Activated T-cell treated with anti-CD3 and anti-CD28 coated beads, Interleukin-2, amount 50 U/mL, for 72 hours (primary cell): ENCODE results near the gene CLDN5. TPM values are rescaled to one million over a fixed set of nuclear protein-coding genes. Genes with fewer than 3 reads are reported as not detected.
"Not testable (repeated sequence)": the region's sequence is repeated elsewhere in the genome, so short reads cannot be mapped to it uniquely, and the experiment has no call there.

Source experiments
- ATAC-seq, 2 donors: fragments of 150-1000 bp; cut with Tn5 transposase; replicated peaks in 1 of 2; 2 replicates each; pipeline ENCODE4 v1.10.0; 2021; ENCODE audit warnings: moderate library complexity in 2 of 2, mild to moderate bottlenecking in 1 of 2
- DNase-seq, 2 donors: peaks; one replicate each; pipeline ENCODE4 v3.0.0; 2021 to 2022; ENCODE audit warnings: mixed read lengths in 1 of 2
- H3K27ac Mint-ChIP-seq: one replicate; pipeline ENCODE4 v1.8.0; 2022; ENCODE audit warnings: mild to moderate bottlenecking, moderate library complexity, mixed read lengths
- H3K27me3 Mint-ChIP-seq: one replicate; pipeline ENCODE4 v1.8.0; 2022; ENCODE audit warnings: low read depth, mixed read lengths
- H3K36me3 Mint-ChIP-seq, 2 donors: one replicate each; pipeline ENCODE4 v1.8.0; 2022; ENCODE audit warnings: mixed read lengths in 2 of 2, mild to moderate bottlenecking in 1 of 2; ENCODE audit not compliant: insufficient read depth in 2 of 2
- H3K4me1 Mint-ChIP-seq: one replicate; pipeline ENCODE4 v1.8.0; 2022; ENCODE audit warnings: low read depth, mixed read lengths
- H3K4me3 Mint-ChIP-seq, 2 donors: one replicate each; pipeline ENCODE4 v1.8.0; 2022; ENCODE audit warnings: mild to moderate bottlenecking in 2 of 2, mixed read lengths in 2 of 2, moderate library complexity in 2 of 2
- H3K9me3 Mint-ChIP-seq, 2 donors: one replicate each; pipeline ENCODE4 v1.8.0; 2022; ENCODE audit warnings: mixed read lengths in 2 of 2
- total RNA-seq, 2 donors: library from RNA; stranded (reverse); gene quantifications; one replicate each; pipeline ENCODE4 v1.2.3, GENCODE V29; 2022

CLDN5 gene
- total RNA-seq, 2 donors from 2014 or later, result 0.30 to 0.36 TPM

DNA sequence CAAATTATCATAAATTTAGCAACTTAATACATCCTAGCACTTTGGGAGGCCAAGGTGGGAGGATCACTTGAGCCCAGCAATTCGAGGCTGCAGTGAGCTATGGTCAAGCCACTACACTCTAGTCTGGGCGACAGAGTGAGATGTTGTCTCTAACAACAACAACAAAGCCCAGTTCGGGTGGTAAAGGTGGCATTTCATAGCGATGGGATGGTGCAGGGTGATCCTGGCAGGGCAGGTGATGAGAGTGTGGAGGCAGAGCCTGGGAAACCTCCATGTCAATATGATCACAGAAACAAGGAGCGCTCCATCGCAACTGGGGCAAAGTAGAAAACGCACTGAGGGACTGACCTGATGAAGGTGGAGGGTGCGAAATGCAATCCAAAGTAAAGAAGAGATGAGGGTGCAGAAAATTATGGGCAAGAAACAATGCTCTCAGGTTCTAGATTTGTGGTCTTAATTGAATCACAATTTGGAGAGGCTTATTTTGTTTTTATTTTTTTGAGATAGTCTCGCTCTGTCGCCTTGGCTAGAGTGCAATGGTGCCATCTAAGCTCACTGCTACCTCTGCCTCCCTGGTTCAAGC, 32.8 kb upstream of the CLDN5 start:
- DNase-seq (no peak), ATAC-seq (no peak)
- H3K36me3 Mint-ChIP-seq, result no peaks in the 10 kb centered on the region
- H3K9me3 Mint-ChIP-seq, result peaks cover 0 to 2% of the 10 kb centered on the region in 2 donors
- no peaks in the 10 kb centered on the region for H3K4me1 Mint-ChIP-seq
- H3K27me3 Mint-ChIP-seq, result no peaks in the 10 kb centered on the region
- no peak overlapping the region for H3K27ac Mint-ChIP-seq
- H3K4me3 Mint-ChIP-seq, result no peak overlapping the region

DNA sequence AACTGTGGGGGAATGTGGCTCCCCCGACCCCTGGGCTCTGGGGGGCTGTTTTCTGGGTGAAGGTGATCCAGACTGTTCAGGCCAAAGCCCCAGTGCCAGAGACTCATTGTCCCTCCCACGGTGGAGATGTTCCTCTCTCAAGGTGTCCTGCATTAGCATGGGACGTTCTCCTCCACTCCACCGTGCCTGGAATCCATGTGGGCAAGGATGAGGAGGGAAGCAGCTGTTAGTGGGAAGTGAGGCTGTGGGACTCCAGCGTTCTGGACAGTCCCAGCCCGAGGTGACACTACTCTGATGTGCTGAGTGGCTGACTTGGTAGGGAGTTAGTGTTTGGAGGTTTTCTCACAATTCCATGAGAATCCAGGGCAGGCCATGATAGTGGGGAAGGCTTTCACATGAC, 31.4 kb upstream of the CLDN5 start:
- Mint-ChIP-seq H3K27me3 (no peaks in the 10 kb centered on the region), H3K9me3 (peaks cover 0 to 2% of the 10 kb centered on the region in 2 donors), H3K4me1 (no peaks in the 10 kb centered on the region), H3K27ac (no peak overlapping the region), H3K4me3 (no peak overlapping the region), H3K36me3 (no peaks in the 10 kb centered on the region)
- DNase-seq (no peak), ATAC-seq (no peak)

DNA sequence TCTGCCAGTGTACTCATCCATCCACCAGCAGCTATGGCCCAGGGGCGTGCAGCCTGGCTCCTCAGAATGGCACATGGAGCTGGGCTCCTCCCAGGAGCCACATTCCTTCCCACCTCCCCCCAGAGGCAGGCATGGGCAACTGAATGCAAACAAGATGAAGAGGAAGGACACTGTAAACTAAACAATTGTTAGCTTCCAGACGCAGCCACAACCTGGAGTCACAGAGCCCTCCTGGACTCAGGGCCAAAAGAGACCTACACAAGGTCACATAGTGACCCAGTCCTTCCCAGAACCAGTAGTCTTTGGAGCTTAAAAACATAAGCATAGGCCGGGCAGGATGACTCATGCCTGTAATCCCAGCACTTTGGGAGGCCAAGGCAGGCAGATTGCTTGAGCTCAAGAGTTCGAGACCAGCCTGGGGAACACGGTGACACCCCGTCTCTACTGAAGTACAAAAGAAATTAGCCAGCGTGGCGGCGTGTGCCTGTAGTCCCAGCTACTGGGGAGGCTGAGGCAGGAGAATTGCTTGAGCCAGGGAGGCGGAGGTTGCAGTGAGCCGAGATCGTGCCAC, 30.7 kb upstream of the CLDN5 start:
- Mint-ChIP-seq H3K4me1 (no peaks in the 10 kb centered on the region), H3K4me3 (no peak overlapping the region), H3K36me3 (no peaks in the 10 kb centered on the region), H3K27me3 (no peaks in the 10 kb centered on the region), H3K9me3 (peaks cover 0 to 2% of the 10 kb centered on the region in 2 donors), H3K27ac (no peak overlapping the region)
- no peak for DNase-seq
- no peak for ATAC-seq

DNA sequence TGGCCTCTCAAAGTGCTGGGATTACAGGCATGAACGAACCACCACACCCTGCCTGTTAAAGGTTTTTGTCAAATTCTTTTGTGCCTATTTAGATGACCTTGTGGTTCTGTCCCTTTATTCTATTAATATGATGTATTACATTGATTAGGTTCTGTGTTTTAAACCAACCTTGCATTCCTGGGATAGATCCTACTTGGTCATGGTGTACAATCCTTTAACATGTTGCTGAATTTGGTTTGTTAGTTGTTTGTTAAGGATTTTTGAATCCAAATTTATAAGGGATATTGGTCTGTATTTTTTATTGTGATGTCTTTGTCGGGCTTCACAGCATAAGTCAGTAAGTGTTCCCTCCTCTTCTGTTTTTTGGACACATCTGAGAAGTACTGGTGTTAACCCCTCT, 29.0 kb upstream of the CLDN5 start:
- no peaks in the 10 kb centered on the region for H3K4me1 Mint-ChIP-seq
- H3K9me3 Mint-ChIP-seq, result peaks cover 0 to 2% of the 10 kb centered on the region in 2 donors
- no peaks in the 10 kb centered on the region for H3K27me3 Mint-ChIP-seq
- H3K4me3 Mint-ChIP-seq, result no peak overlapping the region
- ATAC-seq, result no peak
- no peak for DNase-seq
- H3K36me3 Mint-ChIP-seq, result no peaks in the 10 kb centered on the region
- no peak overlapping the region for H3K27ac Mint-ChIP-seq

DNA sequence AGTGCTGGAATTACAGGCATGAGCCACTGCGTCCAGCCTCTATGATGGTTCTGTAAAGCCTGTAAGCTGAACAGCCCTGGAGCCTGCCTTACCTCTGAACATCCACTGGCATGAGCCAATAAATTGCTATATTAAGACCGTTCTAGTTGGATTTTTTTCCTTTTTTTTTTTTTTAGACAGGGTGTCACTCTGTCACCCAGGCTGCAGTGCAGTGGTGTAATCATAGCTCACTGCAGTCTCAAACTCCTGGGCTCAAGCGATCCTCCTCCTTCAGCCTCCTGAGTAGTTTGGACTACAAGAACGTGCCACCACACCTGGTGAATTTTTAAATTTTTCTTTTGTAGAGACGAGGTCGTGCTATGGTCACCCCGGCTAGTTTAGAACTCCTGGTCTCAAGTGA, 26.2 kb upstream of the CLDN5 start:
- no peaks in the 10 kb centered on the region for H3K36me3 Mint-ChIP-seq
- H3K27me3 Mint-ChIP-seq, result no peaks in the 10 kb centered on the region
- ATAC-seq (no peak), DNase-seq (no peak)
- H3K4me3 Mint-ChIP-seq, result no peak overlapping the region
- H3K27ac Mint-ChIP-seq, result no peak overlapping the region
- H3K4me1 Mint-ChIP-seq, result no peaks in the 10 kb centered on the region
- H3K9me3 Mint-ChIP-seq, result peaks cover 0 to 2% of the 10 kb centered on the region in 2 donors

DNA sequence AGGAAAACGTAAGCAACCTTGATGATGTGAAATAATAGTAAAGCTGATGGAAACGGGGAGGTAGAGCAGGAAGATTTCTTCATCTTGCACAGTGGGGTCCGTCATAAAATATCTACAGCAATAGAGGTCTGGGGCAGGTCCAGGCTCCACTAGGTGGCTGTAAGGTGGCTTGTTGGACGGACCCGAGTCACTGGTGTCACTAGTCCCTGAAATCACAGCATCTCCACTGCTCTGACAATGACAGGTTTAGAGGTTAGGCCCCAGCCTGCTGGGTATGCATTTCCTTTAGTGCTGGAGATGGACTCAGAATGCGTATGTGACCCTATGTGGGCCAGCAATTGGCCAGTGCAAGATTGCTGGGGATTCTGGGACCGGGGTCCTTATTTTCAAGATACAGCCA, 25.2 kb upstream of the CLDN5 start:
- Mint-ChIP-seq H3K9me3 (peaks cover 0 to 2% of the 10 kb centered on the region in 2 donors), H3K4me1 (no peaks in the 10 kb centered on the region), H3K27ac (no peak overlapping the region), H3K36me3 (no peaks in the 10 kb centered on the region), H3K4me3 (no peak overlapping the region), H3K27me3 (no peaks in the 10 kb centered on the region)
- no peak for ATAC-seq
- DNase-seq, result no peak

DNA sequence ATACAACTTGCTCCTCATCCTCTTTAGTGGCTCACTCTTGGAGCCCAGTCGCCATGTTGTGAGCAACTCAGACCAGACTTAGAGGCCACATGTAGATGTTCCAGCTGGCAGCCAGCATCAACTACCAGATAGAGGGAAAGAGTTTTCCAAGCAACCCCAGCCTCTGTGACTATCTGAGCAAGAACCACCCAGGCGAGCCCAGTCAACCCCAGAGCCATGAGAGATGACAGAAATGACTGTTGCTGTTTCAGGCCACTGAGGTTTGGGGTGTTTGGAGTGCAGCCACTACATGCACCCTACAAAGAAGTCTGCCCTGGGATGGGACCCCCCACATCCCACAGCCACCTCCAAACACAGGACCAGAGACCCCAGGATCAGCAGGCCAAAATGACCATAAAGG, 24.8 kb upstream of the CLDN5 start:
- ATAC-seq, result peak in 1 of 2 donors; percentile 58
- no peak overlapping the region for H3K4me3 Mint-ChIP-seq

DNA sequence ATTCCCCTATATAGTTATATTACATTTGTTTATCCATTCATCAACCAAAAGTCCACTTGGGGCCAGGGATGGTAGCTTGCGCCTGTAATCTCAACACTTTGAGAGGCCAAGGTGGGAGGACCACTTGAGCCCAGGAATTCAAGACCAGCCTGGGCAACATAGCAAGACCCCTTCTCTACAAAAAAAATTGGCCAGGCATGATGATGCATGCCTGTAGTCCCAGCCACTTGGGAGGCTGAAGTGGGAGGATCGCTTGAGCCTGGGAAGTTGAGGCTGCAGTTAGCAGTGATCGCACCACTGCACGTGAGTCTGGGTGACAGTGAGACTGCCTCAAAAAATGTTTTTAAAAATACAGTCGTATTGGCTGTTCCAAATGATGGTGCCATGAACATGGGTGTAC, 24.2 kb upstream of the CLDN5 start:
- ATAC-seq, H3K27me3 Mint-ChIP-seq, H3K36me3 Mint-ChIP-seq, DNase-seq, H3K4me3 Mint-ChIP-seq, H3K4me1 Mint-ChIP-seq, H3K9me3 Mint-ChIP-seq, H3K27ac Mint-ChIP-seq: not testable (repeated sequence)

More for the DNA sequence above, 24.8 kb upstream of the CLDN5 start:
- Mint-ChIP-seq H3K27me3 (no peaks in the 10 kb centered on the region), H3K36me3 (no peaks in the 10 kb centered on the region), H3K27ac (no peak overlapping the region), H3K4me1 (no peaks in the 10 kb centered on the region), H3K9me3 (peaks cover 0 to 2% of the 10 kb centered on the region in 2 donors)
- DNase-seq, result no peak

DNA sequence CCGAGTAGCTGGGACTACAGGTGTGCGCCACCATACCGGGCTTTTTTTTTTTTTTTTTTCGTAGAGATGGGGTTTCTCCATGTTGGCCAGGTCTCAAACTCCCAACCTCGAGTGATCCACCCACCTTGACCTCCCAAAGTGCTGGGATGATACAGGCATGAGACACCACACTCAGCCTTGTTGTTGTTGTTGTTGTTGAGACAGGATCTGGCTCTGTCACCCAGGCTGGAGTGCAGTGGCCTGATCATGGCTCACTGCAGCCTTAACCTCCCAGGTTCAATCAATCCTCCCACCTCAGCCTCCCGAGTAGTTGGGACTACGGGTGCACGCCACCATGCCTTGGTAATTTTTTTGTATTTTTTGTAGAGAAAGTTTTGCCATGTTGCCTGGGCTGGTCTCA, 23.4 kb upstream of the CLDN5 start:
- H3K4me1 Mint-ChIP-seq, result no peaks in the 10 kb centered on the region

DNA sequence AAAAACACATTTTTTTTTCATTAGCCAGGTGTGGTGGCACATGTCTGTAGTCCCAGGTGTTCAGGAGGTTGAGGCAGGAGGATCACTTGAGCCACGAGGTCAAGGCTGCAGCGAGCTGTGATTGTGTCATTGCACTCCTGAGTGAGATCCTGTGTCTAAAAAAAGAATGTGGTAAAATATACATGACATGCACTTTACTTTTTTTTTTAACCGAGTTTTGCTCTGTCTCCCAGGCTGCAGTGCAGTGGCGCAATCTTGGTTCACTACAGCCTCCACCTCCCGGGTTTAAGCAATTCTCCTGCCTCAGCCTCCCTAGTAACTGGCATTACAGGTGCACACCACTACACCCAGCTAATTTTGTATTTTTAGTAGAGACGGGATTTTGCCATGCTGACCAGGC, 22.5 kb upstream of the CLDN5 start:
- no peak for ATAC-seq
- no peak overlapping the region for H3K4me3 Mint-ChIP-seq
- no peaks in the 10 kb centered on the region for H3K9me3 Mint-ChIP-seq
- H3K27ac Mint-ChIP-seq, result no peak overlapping the region
- no peaks in the 10 kb centered on the region for H3K27me3 Mint-ChIP-seq
- H3K36me3 Mint-ChIP-seq, result no peaks in the 10 kb centered on the region
- H3K4me1 Mint-ChIP-seq, result no peaks in the 10 kb centered on the region
- no peak for DNase-seq

More for the DNA sequence above, 23.4 kb upstream of the CLDN5 start:
- Mint-ChIP-seq H3K9me3 (no peaks in the 10 kb centered on the region), H3K4me3 (no peak overlapping the region), H3K27ac (no peak overlapping the region), H3K36me3 (no peaks in the 10 kb centered on the region), H3K27me3 (no peaks in the 10 kb centered on the region)
- ATAC-seq (no peak), DNase-seq (no peak)

DNA sequence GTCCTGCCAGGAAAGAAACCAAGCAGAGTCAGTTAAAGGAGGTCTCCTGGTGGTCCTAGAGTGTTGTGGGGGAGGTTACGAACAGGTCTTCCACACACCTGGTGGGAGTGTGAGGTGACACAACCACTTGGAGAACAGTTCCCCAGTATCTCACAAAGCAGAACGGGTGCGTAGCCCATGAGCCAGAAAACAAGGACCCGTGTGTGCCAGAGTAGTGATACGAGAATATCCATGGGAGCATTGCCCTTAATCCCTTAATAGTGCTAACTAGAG, 21.7 kb upstream of the CLDN5 start:
- Mint-ChIP-seq H3K27me3 (no peaks in the 10 kb centered on the region), H3K27ac (no peak overlapping the region), H3K4me3 (no peak overlapping the region), H3K4me1 (no peaks in the 10 kb centered on the region), H3K36me3 (no peaks in the 10 kb centered on the region), H3K9me3 (no peaks in the 10 kb centered on the region)
- ATAC-seq (no peak), DNase-seq (no peak)

DNA sequence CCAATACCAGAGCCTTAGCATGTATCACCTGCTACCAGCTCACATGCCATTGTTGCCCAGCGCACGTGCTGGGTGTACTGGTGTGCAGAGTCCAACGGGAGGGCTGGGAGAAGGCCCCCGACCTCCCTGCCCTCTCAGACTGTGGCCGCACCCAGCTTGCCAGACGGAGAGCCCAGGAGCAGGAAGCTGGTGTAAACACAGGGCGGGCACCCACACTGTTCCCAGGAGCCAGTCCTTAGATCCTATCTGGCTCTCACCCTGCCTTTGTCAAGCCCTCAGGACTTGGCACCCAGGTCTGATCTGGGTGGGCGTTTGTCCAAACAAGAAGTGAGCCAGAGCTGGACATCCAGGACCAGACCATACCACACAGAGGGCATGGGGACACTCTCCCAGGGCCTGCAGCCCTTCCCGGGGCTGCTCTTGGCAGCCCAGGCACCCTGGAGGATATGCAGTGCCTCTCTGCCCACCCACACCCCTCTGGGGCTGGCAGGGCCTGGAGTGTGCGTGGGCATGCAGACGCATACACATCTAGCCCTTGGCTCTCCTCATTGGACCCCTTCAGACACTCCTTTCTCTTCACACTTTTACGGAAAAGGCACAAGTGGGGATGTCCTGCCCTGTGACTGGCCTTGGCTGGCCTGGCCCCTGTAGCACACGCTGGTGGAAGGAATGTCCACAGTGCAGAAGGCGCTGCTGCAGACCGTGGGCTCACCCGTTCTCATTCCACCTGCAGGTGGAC, 19.9 kb upstream of the CLDN5 start:
- Mint-ChIP-seq H3K27ac (no peak overlapping the region), H3K36me3 (no peaks in the 10 kb centered on the region), H3K4me1 (no peaks in the 10 kb centered on the region), H3K9me3 (no peaks in the 10 kb centered on the region), H3K4me3 (no peak overlapping the region), H3K27me3 (no peaks in the 10 kb centered on the region)
- ATAC-seq (no peak), DNase-seq (no peak)

DNA sequence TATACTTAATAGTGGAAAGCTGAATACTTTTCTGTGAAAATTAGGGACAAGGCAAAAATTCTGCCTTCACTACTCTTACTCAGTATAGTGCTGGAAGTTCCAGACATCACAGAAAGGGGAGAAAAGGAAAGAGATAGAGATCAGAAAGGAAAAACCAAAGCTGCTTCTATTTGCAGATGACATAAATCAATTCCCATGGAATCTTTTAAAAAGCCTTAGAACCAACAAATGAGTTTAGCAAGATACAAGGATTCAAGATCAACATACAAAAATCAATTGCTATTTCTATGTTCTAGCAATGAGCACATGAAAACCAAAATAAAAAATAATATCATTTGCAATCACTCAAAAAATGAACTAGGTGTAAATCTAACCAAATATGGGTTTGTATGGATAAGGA, 16.2 kb upstream of the CLDN5 start:
- Mint-ChIP-seq H3K27ac (no peak overlapping the region), H3K36me3 (no peaks in the 10 kb centered on the region), H3K4me3 (no peak overlapping the region), H3K9me3 (no peaks in the 10 kb centered on the region), H3K4me1 (no peaks in the 10 kb centered on the region), H3K27me3 (peaks cover 6% of the 10 kb centered on the region)
- ATAC-seq (no peak), DNase-seq (no peak)
